ENCODE data around the gene ZNF292.
"Not testable (repeated sequence)": the region's sequence is repeated elsewhere in the genome, so short reads cannot be mapped to it uniquely, and the experiment has no call there.

ZNF292 gene

DNA sequence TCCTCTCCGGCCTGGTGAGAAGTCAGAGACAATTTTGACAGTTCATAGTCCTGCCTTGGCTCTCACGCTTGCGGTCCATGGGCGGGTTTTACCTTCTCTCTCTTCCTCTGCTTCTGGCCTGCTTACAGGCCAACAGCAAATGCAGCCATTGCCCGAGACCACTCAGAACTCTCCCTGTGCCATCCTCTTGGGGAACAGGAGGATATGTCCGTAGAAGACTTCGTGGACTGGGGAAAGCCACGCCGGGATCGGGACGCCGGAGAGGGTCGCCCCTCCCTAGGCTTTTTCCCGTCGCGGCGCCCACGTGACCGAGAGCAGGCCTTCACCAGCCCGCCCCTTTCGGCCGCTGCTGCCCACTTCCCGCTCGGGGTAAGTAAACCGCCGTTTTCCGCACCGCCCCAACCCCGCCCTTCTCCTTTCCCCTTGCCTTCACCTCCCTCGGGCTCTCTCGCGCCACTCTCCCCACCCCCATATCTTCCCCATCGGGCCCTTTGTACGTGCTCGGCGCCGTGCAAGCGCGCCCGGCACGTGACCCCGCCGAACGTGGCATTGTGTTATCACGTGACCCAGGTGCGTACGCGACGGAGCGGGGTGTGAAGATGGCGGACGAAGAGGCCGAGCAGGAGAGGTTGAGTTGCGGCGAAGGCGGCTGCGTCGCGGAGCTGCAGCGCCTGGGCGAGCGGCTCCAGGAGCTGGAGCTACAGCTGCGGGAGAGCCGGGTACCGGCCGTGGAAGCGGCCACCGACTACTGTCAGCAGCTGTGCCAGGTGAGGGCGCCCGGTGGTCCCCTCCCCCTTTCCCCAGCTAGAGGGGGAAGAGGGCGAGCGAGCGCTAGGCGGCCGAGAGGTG, at the start of gene ZNF292:
Gene ZNF292 (plus strand): TSS at position 573 of the 849 bp plus-strand sequence. CDS start 27 bp downstream, at position 600.
- DNase-seq (ENCODE audit: low spot score), result peak; percentile 94

DNA sequence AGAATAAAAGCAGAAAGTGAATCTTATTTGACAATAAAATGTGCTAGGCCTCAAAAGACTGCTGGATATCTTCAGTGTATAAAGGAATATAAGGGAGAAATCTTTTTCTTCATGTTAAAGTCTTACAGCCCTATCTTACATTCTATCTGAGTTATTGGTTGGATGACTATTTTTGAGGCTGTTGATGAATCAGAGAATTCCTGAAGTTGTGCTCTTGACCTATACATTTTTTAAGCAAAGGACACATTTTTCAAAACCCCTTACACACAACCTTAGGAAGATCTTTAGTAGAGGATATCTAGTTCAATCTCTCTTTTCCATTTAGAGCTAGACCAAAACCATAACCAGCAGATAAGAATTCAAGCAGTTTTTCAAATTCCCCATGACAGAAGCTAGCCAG, 49.5 kb upstream of the ZNF292 start:
- DNase-seq (ENCODE audit: low spot score), result no peak

DNA sequence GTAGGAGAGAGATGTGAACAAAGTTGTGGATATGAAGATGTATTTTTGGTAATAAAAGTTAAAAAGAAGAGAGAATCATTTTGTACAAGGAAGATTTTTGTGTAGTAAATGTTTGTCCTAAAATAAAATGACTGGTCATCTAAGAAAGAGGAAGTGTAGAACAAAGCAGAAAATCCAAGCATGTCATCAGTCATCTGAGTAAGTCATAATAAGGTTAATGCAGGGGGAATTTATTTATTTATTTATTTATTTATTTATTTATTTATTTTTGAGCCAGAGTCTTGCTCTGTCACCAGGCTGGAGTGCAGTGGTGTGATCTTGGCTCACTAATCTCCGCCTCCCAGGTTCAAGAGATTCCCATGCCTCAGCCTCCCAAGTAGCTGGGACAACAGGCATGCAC, 44.7 kb upstream of the ZNF292 start:
- no peak for DNase-seq (ENCODE audit: low spot score)

DNA sequence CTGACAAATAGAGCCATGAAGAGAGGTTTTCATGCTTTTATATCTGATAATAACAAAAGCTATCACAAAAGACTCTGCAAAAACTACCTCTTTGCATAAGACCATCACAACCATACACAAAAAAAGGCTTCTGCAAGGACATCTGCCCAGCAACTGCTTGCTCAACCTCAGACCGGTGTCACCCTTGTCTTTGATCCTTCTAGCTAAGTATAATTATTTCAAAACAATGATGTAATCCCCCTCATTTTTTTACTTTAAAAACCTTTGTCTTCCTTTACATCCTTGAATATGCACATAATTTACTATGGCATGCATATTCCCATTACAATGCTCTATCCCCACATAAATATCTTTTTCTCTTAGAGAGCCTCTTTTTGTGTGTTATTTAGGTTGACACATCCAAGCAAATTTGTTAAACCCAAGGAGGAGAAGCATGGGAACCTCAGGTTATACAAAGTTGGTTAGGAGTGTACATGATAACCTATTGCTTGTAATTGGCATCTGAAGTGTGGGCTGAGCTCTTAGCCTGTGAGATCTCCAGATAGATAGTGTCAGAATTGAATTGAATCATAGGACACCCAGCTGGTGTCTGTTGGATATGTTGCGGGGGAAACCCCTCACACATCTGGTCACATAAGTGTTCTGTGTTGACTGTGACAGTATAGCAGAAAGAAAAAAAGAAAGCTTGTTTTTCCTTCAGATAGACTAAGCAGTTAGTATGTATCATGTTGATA, 39.8 kb upstream of the ZNF292 start:
- DNase-seq (ENCODE audit: low spot score), result no peak

DNA sequence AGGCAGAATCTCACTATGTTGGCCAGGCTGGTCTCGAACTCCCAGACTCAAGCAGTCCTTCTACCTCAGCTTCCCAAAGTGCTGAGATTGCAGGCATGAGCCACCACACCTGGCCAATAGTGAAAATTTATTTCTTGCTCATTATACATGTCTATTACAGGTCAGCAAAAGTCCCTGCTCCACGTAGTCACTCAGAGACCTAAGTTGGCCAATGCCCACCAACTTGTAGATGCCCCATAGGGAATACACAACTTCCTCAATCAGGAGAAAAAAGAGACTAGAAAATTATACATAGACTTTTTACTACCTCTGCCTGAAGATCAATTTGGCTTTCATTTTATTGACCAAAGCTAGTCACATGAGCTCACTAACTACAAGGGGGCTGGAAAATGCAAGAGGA, 38.4 kb upstream of the ZNF292 start:
- DNase-seq (ENCODE audit: low spot score), result no peak

DNA sequence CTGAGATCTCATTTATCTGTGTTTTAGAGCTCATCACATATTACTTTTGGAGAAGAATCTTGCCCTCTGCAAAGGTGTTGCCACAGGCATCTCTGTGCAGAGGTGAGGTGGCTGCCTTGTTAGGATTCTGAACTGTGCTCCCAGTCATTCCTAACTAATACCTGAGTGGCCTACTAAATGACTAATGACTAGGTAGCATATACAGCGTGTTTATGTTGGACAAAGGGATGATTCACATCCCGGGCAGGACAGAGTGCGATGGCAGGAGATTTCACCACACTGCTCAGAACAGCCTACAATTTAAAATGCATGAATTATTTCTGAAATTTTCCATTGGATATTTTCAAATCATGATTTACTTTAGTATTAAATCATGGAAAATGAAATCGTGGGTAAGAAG, 37.3 kb upstream of the ZNF292 start:
- no peak for DNase-seq (ENCODE audit: low spot score)

DNA sequence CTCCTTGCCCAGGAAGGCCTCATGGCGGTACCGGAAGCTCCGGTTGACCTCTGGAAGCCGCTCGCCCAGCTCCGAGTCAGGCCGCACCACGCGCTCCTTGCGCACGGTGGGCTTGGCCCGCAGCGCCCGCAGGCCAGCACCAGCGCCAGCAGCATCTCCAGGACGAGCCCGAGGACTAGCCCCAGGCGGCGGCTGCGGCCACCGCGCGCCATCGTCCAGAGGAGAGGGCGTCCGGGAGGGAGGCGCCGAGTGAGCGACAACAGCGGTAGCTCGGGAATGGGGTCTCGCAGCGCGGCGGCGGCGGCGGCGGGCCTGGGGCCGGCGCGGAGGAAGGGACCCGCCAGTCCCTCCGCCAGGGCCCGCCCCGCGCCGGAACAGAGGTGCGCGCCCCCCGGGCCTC, 32.9 kb upstream of the ZNF292 start:
- DNase-seq (ENCODE audit: low spot score), result no peak

DNA sequence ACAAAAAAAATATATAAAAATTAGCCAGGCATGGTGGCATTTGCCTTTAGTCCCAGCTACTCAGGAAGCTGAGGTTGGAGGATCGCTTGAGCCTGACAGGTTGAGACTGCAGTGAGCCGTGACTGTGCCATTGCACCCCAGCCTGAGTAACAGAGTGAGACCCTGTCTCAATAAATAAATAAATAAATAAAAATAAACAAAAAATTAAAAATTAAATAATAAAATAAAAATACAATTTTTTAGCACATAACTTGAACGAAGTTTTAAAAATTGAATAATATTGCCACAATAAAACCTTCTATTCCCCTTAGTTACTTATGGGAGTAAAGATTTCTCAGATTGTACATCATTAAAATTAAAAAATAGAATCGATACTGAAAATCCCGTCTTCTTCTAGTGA, 31.3 kb upstream of the ZNF292 start:
- no peak for DNase-seq (ENCODE audit: low spot score)

DNA sequence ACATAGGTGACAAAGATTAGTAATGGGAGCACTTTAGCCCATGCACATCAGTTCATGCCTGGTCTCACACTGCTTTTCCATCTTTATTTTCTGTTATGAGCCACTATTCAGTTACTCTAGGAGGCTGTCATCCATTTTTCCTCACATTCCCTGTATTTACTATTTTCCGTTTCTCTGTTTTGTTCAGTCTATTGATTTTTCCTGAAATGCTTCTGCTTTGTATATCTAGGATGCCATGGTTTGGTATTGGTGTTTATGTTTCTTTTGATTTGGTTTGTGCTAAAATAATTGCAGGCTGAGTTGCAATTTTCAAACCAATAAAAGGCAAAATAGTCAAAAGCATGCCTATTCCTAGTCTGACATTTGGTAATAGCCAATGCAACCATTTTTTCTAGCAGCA, 28.9 kb upstream of the ZNF292 start:
- DNase-seq (ENCODE audit: low spot score), result no peak

DNA sequence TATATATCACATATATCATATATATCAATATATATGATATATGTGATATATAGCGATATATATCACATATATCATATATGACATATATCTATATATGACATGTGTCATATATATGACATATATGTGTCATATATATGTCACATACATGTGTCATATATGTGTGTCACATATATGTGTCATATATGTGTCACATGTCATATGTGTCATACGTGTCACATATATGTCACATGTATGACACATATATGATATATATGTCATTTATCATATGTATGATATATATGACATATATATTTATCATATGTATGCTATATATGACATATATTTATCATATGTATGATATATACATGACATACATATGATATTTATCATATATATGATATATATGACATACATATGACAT, 27.6 kb upstream of the ZNF292 start:
- no peak for DNase-seq (ENCODE audit: low spot score)

DNA sequence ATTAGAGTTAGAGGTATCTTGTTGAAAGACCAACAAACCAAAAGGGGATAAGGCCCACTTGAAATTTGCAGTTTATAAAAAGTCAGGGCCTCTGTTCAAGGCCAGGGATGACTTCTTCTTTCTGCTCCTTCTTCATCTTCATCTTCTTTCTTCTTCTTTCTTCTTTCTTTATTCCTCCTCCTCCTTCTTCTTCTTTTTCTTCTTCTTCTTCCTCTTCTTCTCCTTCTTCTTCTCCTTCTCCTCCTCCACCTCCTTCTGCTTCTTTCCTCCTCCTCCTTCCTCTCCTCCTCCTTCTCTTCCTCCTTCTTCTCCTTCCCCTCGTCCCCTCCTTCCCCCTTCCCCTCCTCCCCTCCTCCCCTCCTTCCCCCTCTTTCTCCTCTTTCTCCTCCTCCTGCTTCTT, 18.4 kb upstream of the ZNF292 start:
- no peak for DNase-seq (ENCODE audit: low spot score)

DNA sequence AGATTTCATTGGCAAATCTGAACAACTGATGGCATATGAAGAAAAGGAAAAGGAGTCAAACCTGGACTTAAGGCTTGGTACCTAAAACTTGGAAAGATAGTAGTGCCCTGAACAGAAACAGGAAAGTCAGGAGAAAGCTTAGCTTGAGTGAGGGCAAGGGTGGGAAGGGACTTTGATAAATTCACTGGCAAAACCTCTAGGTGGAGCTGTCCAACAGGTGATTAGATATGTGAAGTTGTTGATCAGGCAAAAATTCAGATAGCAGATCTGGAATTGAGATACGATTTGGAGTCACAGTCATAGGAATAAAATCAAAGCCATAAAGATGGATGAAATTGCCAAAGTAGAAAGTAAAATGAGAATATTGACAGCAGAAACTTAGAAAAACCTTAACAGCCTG, 16.1 kb upstream of the ZNF292 start:
- peak; percentile 77 for DNase-seq (ENCODE audit: low spot score)

DNA sequence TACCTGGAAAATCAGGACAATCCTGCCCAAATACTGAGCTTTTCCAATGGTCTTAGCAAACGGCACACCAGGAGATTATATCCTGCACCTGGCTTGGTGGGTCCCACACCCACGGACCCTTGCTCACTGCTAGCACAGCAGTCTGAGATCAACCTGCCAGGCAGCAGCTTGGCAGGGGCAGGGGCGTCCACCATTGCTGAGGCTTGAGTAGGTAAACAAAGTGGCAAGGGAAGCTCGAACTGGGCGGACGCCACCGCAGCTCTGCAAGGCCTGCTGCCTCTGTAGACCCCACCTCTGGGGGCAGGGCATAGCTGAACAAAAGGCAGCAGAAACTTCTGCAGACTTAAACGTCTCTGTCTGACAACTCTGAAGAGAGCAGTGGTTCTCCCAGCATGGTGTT, 15.4 kb upstream of the ZNF292 start:
- not testable (repeated sequence) for DNase-seq (ENCODE audit: low spot score)

DNA sequence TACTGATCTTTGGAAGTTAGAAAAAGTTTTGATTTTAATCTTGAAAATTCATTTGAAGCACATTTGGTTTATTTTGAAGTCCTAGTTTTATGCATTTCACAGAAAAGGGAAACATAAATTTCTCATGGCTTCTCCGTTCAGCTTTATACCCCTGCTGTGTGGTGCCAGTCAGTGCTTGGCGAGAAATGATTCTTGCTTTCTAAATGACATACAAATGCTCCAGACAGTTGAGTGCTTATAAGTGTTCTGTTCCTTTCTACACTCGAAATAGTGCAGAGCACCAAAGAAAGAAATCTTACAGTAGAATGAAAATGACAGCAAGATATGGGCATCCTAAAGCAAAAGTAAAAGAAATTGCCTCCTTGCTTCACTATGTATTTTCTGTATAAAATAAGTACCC, 9.0 kb upstream of the ZNF292 start:
- DNase-seq (ENCODE audit: low spot score), result no peak

DNA sequence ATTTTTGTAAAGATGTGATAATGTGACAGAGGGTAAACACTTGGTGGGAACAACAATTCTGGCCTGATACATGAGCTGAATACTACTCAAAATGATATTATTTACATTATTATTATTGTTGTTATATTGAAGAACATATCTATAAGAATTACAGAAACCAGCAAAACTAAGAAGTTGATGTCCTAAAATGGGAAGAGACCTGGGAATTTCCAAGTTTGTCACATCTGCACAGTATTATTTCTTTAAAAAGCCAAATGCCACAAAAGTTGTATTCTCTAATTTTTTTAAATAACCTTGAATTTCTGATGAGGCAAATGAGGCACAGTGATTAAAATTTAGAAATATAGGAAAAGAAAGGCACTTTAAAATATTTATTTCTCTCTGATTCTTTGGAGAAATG, 5.0 kb upstream of the ZNF292 start:
- DNase-seq (ENCODE audit: low spot score), result no peak

DNA sequence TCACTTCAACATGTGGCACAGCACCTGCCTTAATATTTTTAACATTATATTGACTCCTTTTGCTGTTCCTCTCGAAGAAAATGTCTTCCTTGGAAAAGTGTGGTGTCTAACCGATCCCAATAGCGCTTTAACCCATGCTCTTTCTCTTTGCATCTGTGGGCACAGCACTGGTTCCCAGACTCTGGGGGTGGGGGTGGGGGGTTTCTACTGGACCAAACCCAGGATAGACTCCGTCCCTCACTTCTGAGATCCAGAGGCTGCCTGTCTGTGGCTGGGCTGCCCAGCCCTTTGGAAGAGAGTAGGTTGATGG, 3.9 kb upstream of the ZNF292 start:
- DNase-seq (ENCODE audit: low spot score), result no peak

DNA sequence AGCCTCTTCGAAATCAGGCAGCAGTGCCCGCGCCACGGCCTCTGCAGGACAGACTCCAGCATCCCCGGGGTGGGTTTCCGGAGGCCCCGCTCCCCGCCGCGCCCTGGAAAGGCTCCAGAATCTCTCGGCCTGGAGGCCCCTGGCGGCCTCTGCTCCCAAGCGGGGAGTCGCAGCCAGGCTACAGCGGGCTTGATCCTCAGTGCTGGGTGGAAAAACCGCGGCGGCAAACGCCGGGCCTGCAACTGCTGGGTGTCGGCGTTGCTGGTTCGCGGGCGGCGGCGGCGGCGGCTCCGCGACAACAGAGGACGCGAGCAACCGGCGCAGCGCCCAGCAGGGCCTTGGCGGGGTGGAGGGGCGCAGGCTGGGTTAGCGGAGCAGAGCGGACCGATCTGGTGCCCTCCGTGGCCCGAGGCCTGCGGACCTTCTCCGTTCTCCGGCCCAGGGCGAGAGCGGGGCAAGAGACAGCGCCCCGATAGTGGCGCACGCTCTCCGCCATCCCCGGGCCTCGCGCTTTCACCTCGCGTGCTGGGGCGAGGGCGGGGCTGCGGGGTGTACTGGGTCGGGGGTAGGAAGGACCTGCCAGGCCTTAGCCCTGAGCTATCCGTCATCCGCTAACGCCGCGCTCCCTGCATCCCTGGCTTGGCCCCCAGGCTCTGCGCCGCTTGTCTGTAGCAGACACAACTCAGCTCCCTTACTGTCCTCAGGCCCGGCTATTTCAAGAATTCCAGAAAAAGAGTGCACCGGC, 3.4 kb upstream of the ZNF292 start:
- DNase-seq (ENCODE audit: low spot score), result peak; percentile 70

DNA sequence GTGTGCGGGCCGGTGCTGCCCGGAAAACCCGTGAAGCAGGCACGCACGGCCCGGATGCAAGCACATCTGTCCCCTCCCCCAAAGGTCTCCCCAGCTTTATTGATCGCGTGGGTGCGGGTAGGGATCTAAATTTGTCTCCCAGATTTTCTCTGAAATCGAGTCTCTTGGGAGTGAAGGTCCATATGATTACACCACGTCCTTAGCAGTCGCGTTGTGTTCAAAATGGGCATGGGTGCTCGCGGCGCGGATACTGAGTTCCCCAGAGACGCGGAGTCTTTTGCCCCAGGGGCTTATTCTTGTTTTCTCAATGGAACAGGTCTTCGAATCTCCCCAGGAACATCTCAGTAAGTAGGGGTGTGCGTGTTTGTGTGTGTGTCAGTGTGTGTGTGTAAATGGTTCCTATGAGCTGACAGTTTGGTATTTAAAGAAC, 2.8 kb upstream of the ZNF292 start:
- peak; percentile 5 for DNase-seq (ENCODE audit: low spot score)

DNA sequence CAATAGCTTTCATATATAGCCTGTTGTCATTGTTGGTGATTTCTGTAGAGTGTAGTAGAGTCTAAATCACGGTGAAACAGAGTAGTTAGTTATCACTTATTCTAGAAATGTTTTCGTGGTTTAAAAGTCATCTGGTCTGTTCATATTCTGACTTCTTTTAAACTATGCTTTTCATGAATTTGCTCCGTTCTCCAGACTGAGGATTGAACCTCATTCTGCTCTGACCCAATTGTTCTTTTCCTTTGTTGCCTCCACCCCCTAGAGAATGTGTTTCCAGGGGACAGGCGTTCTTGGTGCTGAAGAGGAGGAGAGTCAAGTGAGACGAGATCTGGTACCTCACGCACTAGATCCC, 748 bp upstream of the ZNF292 start:
- no peak for DNase-seq (ENCODE audit: low spot score)

DNA sequence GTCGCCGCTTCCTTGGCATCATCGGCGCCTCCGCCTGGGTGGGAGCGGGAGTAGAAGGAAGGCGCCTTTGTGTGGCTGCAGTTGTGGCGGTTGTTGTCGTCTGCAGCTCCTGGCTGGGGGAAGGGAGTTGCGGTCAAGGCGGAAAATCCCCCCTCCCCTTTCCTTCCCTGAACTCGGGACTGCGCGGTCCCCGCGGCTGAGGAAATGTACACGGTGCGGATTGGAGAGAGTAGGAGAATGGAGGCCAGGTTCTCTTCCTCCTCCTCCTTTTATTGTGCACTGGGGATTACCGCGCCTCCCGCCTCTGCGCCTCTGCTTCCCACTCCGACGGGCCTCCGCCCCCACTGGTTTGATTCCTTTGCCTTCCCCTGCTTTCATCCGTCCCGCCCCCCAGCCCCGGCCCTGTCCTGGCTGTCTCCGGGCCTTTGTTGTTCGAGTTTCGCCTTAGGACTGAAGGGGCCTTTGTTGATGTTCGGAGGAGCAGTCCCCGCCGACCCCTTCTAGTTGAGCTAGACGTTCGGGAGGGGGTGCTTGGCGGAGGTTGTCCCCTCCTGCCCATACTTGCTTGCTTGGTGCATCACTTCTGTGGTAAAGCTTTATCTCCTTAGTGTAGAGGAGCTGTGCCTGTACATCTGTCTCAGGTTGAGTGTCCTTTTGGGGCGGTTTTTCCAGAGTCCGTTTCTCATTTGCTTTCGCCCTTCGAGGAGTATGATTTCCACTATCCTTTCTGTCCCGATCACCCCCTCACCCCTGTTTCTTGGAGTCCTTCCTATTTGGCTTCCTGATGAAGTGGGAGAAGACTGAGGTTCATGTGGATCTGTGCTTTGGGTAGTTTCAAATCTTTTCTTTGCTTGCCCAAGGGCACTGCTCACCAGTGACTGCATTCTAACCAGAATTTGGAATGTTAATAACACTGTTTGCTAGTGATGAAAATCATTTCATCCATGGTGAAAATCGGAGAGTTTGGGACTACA, 764 bp downstream of the ZNF292 start:
- DNase-seq (ENCODE audit: low spot score), result peak; percentile 41

DNA sequence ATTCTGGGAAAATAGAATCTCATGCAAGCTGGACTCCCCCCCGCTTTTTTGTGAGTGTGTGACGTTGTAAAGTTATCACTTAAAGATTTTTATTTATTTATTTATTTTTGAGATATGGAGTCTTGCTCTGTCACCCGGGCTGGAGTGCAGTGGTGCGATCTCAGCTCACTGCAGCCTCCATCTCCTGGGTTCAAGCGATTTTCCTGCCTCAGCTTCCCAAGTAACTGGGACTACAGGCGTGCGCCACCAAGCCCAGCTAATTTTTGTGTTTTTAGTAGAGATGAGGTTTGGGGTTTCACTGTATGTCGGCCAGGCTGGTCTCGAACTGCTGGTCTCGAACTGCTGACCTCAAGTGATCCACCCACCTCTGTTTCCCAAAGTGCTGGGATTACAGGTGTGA, 2.2 kb downstream of the ZNF292 start:
- DNase-seq (ENCODE audit: low spot score), result not testable (repeated sequence)

DNA sequence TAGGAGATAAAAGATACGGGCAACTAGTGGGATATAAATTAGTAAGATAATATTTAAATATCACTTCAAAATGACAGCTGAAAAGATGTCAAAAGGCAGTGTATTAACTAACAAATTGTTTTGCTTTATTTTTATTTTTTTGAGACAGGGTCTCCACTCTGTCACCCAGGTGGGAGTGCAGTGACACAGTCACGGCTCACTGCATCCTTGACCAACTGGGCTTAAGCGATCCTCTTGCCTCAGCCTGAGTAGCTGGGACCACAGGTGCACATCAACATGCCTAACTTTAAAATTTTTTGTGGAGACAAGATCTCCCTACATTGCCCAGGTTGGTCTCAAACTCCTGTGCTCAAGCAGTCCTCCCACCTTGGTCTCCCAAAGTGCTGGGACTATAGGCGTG, 5.9 kb downstream of the ZNF292 start:
- no peak for DNase-seq (ENCODE audit: low spot score)

Data from CD4-positive, alpha-beta T cell treated with Interleukin-15 for 4 hours (primary cell).